GM19468 (cell line): ENCODE results near the gene DXO.
"Not testable (repeated sequence)": the region's sequence is repeated elsewhere in the genome, so short reads cannot be mapped to it uniquely, and the experiment has no call there.

Source experiments
- ATAC-seq: cut with Tn5 transposase; IDR thresholded peaks from one replicate; pipeline ENCODE4 v1.9.1; 2021; ENCODE audit warnings: mild to moderate bottlenecking, moderate library complexity, moderate number of reproducible peaks; ENCODE audit not compliant: unreplicated experiment; ENCODE audit errors: extremely low read depth

Gene DXO

DNA sequence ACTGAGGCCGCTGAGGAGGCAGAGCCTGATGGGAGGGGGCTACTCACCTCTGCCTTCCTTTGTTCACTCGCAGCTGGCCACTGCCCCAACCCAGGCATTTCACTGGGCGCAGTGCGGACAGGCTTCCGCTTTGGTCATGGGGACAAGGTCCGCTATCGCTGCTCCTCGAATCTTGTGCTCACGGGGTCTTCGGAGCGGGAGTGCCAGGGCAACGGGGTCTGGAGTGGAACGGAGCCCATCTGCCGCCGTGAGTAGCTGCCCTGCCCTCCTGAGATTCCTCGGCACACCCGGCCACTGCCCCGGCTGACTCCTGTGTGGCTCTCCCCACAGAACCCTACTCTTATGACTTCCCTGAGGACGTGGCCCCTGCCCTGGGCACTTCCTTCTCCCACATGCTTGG, 38.4 kb downstream of the DXO start:
- no peak for ATAC-seq

DNA sequence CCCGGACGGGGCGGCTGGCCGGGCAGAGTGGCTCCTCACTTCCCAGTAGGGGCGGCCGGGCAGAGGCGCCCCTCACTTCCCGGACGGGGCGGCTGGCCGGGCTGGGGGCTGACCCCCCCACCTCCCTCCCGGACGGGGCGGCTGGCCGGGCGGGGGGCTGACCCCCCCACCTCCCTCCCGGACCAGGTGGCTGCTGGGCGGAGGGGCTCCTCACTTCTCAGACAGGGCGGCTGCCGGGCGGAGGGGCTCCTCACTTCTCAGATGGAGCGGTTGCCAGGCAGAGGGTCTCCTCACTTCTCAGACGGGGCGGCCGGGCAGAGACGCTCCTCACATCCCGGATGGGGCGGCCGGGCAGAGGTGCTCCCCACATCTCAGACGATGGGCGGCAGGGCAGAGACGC, 39.8 kb downstream of the DXO start:
- not testable (repeated sequence) for ATAC-seq

DNA sequence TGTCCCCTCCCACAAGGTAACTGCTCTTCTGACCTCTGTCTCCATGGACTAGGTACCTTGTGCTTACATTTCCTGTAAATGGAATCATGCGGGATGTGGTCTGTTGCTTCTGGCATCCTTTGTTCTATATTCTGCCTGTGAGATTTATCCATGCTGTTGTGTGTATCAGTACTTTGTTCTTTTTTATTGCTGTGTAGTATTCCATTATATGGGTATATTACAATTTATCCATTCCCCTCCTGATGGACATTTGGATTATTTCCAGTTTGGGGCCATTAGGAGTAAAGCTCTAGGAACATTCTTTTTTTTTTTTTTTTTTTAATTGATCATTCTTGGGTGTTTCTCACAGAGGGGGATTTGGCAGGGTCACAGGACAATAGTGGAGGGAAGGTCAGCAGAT, 41.0 kb downstream of the DXO start:
- ATAC-seq = no peak

- no peak for ATAC-seq
Measured at GRCh38 chr6:31928672-31928939, 43.3 kb downstream of the DXO start.

- ATAC-seq = no peak
Measured at GRCh38 chr6:31927863-31928671, 43.9 kb downstream of the DXO start.

DNA sequence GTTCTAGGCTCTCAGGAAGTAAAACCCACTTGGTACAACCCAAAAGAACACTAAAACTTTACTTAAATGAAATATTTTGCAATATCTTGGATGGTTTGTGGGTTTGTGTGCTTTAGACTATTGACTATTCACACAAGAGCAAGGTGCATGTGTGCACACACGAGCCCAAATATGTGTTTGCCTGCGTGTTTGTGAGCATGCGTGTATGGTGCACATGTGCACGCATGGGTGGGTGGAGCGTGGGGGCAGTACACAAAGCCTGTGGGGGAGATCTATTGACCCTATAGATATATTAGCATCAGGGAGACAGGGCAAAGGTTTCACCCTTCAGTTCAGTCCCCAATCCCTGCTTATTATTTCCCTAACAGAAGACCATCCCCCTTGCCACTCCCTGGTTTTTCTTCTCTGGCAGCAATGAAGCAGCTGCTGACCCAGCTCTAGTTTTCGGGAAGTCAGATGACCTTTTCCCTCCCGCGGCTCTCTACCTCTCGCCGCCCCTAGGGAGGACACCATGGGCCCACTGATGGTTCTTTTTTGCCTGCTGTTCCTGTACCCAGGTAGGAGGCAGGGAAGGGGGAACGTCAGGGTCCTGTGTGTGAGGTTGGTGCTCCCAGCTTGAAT, 44.6 kb downstream of the DXO start, which contains the start of gene C2:
Gene C2, plus strand, starts transcription at position 476 of the 621 bp plus-strand sequence. Its CDS starts 36 bp downstream, at position 512.
- ATAC-seq = no peak

GRCh38 chr6:31922942-31923341, 49.0 kb downstream of the DXO start:
- no peak for ATAC-seq

DNA sequence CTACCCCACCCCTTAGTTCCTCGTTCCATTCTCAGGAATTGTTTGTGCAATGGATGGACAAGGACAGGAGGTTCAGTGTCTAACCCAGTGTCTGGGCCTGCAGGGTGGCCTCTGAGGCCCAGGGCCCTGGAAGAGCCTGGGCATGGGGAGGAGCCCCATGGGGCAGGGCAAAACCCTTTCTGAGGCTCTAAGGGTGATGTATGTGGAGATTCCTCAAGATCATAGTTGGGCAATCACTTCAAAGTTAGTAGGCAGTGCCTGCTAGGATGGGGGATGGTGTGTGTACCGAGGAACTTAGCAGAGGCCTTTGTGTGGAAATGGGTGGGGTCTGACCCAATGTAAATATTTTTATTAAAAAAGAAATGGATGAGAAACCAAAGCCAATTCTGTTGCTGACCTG, 51.1 kb downstream of the DXO start:
- ATAC-seq = no peak
